HG02623 (cell line): Measurements from ENCODE around the gene RGMB.

Experiments
- ATAC-seq: cut with Tn5 transposase; IDR thresholded peaks from one replicate; pipeline ENCODE4 v1.9.1; 2021; ENCODE audit warnings: moderate library complexity; ENCODE audit not compliant: unreplicated experiment

RGMB gene

DNA sequence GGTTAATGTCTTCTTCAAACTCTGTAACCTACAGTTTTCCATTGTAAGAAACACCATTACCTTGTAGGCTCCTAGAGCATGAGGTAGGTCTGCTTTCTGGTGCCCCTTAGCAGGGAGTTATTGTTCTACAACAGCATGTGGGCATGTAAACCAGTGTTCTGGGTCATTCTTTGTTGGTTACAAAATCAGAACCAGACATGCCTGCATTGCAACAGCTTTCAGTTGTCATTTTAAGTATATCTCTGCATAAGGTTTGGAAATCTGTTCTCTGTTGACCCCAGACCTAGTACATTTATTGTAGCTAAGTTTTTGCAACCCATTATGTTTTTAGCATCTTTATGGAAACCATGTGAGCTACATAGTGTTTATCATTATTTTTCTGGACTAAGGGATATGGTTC lies 10.9 kb downstream of the RGMB start:
- no peak for ATAC-seq

- ATAC-seq: no peak
Measured at GRCh38 chr5:98785244-98785643, 11.8 kb downstream of the RGMB start.

DNA sequence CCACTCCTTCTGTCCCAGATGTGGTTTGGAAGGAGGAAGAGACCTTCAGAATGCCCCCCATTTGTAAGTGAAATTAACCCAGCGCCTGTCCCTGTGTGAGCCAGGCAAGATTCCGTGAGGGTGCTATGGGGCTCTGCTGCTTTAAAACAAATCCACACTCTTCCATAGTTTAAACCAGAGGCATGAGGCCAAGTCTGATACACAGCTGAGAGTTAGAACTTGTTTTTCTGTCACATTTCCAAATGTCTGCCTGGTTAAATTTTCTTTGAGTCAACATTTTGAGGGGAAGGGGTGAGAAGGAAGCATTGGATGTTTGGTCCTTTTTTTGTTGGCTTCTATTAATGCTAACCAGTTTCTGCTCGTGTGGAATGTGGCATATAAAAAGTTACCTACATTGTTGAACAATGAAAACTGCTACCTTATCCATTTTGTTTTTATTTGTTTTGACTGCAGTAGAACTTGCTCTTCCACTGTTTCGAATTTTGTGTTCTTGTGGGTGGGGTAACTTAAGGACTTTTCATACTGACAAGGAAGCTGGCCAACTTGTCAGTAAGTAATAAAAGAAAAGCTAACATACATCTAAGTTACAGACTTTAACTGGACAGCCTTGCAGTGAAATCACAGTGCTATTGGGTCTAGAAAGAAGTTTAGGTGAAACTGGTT lies 12.9 kb downstream of the RGMB start:
- ATAC-seq: no peak

GRCh38 chr5:98787131-98787719 lies 13.8 kb downstream of the RGMB start:
- ATAC-seq: no peak

GRCh38 chr5:98789029-98789428 lies 15.6 kb downstream of the RGMB start:
- no peak for ATAC-seq

DNA sequence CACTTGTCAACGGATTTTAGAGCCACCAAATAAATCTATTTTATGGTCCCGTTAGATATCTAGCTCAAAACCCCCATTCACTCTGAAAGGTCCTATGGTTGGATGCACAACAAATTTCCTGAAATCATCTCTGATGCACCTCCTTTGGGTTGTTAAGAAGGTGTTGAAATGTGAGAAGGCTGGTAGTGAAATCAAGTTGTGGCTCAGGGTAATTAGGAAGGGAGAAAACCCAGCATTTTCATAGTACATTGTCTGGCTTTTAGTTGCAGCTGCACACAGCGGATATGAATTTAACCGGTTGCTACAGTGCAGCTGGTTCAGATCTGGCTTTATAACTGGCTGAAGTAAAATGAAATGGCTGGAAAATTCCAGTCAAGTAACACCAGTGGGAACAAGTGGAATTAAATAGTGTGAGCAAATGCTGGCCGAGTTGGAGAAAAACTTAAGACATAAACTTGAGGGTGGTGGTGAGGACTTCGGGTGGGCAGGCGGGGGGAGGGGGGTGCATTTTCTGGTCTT lies 17.6 kb downstream of the RGMB start:
- ATAC-seq: no peak

DNA sequence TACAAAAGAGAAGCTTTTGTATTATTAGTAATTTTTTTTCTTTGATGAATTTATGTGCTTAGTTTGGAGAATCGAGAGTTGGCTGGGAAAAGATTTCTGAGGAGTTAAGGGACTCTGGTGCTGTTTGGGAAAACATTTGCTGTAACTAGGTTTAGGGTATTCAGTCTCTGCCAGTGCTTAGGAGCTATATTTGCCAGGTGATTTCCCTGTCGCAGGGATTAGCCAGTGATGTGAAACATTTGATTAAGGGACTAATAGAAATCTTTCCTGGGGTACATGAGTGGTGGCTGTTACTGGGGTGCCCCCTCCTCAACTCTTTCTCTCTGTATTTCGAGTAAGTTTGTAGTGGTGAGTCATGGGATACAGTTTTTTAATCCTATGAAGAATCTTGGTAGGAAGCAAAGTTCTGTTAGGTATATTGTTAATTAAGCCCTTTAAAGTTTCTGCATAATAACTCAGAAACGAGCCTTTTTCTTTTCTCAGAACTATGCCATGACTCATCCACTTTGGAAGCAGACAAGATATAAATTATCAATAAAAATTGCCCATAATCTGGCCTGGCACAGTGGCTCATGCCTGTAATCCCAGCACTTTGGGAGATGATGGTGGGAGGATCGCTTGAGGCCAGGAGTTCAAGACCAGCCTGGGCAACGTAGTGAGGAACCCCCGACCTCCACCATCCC lies 18.6 kb downstream of the RGMB start:
- ATAC-seq: no peak

DNA sequence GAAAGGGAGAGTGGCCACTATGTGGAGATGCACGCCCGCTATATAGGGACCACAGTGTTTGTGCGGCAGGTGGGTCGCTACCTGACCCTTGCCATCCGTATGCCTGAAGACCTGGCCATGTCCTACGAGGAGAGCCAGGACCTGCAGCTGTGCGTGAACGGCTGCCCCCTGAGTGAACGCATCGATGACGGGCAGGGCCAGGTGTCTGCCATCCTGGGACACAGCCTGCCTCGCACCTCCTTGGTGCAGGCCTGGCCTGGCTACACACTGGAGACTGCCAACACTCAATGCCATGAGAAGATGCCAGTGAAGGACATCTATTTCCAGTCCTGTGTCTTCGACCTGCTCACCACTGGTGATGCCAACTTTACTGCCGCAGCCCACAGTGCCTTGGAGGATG lies 19.8 kb downstream of the RGMB start:
- ATAC-seq: no peak

- ATAC-seq: no peak
Measured at GRCh38 chr5:98794001-98794400, 20.5 kb downstream of the RGMB start.

DNA sequence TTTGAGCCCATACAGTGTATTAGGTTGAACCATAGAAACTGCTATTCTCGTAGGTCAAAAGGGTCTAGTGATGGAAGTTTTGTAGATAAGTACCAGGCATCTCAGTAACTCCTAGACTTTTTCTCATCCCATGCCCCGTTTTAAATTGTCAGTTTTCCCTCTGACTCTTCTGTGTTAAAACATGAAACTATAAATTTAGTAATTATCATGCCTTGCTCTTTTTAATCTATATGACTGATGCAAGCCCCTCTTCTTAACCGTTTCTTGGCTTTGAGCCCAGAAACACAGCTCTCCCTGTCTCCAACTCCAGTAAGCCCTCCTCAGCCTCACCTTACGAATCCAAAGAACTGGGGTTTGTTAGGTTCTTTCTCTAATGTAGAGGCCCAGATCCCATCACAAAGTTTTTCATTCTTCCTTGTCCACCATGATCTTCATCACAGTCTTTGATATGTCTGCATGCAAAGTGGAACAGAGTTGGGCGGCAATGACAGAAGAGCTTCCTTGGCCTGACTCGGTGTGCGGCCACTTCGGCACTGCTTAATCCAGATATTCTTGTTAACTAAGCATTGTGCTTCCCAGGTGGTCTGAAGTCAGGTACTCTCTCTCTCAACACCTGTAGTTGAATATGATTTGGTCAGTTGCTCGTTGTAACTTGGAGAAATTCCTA lies 21.1 kb downstream of the RGMB start:
- no peak for ATAC-seq

GRCh38 chr5:98795243-98795642 lies 21.8 kb downstream of the RGMB start:
- ATAC-seq: no peak

GRCh38 chr5:98796197-98796972 lies 22.9 kb downstream of the RGMB start:
- ATAC-seq: peak; percentile 83

DNA sequence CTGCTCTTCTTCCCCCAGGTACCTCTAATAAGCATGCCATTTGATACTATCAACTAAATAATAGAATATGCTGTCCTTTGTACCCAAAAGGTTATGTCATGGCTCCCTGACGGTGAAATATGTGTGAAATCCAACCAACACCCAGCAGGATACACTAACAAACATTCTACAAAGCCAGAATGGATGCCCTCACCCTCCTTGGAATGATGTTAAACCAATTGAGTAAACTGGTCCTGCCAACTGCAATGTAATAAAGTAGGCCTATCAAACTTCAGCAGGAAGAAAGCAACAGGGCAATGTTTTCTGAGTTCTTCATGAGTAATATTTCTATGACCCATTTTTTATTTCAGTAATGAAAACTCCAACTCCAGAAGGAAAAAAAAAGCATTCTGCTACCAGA lies 24.9 kb downstream of the RGMB start:
- ATAC-seq: no peak

GRCh38 chr5:98798847-98799246 lies 25.4 kb downstream of the RGMB start:
- no peak for ATAC-seq

- ATAC-seq: no peak
Measured at GRCh38 chr5:98804066-98804465, 30.6 kb downstream of the RGMB start.

DNA sequence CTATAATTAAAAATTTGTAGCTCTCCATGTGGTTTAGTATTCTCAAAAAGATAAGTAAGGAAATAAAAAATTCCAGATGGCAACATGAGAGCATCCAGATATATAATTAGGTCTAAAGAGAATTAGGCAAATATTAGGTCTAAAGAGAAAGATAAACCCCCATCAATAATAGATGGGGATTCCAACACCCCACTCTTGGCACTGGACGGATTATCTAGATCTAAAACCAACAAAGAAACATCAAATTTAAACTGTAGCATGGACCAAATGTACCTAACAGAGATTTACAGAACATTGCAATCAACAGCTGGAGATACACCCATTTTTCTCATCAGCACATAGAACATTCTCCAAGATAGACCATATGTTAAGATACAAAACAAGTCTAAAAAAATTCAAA lies 31.6 kb downstream of the RGMB start:
- ATAC-seq: no peak

GRCh38 chr5:98807806-98808205 lies 34.3 kb downstream of the RGMB start:
- ATAC-seq: no peak

DNA sequence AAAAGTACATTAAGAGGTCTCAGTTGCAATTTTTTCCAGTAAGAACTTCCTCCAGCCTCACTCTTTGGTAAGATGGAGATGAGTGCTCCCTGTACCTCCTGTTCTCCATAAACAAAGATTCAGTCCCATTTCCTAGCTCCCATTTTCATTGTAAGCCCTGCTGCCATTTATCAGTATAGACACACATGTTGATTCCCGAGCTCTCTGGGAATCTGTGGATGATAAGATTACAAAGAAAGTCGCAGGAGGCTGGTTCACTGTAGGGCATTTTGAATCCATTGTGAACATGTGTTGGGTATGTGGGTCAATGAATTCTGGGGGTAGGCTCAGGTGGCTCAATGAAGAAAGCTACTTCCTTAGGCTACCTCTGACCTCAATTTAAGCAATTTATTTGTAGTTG lies 36.7 kb downstream of the RGMB start:
- ATAC-seq: no peak

DNA sequence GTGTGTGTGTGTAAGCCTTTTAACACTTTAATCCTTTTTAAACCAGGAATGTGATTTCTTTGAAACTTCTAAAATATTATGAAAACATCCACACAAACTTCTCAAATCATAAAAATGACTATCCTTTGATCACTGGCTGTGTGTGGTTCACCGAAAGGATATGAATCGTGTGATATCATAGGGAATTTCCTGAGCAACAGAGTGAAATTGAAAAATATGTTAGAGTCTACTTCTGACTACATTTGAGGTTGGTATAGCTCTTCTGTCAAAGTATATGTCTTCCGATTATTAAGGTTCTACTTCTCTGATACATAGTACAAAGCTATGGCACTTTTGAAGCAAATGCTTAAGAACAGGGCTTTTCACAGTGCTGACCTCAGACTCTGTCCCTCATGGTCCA lies 40.3 kb downstream of the RGMB start:
- ATAC-seq: no peak

GRCh38 chr5:98816582-98817222 lies 43.2 kb downstream of the RGMB start:
- ATAC-seq: no peak
